Gastroesophageal sphincter (tissue), 3 donors: ENCODE results near the gene HAO1.

Experiments used
- EP300 ChIP-seq: sonication (generic); formaldehyde crosslinking; IDR thresholded peaks from one replicate; pipeline ENCODE4 v1.6.1; 2017; ENCODE audit warnings: antibody characterized with exemption, mild to moderate bottlenecking
- POLR2A ChIP-seq, 2 donors: fragments of 450-650 bp; IDR thresholded peaks; one replicate each; pipeline ENCODE4 v1.6.1; 2017; ENCODE audit warnings: antibody characterized with exemption in 2 of 2, mild to moderate bottlenecking in 2 of 2, moderate library complexity in 1 of 2
- POLR2AphosphoS5 ChIP-seq: sonication (generic); formaldehyde crosslinking; IDR thresholded peaks from one replicate; pipeline ENCODE4 v1.6.1; 2017; ENCODE audit warnings: antibody characterized with exemption
- TF ChIP-seq, protein P1 (sequence below), 4 experiments: fragments of 200-600 bp in 2 of 4; fragments of 450-650 bp in 2 of 4; sonication (generic) in 1 of 4; IDR thresholded peaks; one replicate each; pipeline ENCODE4 v1.5.1; 2017 to 2019; ENCODE audit warnings: antibody characterized with exemption in 4 of 4, mild to moderate bottlenecking in 2 of 4, moderate library complexity in 2 of 4

DNA sequence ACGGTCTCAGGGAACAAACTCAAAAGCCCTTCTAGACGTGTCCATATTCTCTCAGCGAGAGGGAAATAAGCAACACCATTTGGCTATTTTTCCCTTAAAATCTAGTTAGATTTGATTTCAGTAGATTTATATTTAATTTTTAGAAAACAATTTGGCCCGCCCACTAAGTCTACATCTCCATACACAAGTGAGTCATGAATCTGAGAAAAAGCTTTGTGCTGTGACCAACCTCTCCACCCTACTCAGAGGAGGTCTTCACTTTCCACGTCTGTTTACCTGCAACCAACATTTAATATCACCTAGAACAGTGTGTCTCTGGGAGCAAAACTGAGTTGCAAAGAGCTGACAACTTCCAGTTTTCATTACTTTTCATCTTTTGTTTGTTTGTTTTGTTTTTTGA, 48.6 kb downstream of the HAO1 start:
- TF ChIP-seq, protein P1, sequence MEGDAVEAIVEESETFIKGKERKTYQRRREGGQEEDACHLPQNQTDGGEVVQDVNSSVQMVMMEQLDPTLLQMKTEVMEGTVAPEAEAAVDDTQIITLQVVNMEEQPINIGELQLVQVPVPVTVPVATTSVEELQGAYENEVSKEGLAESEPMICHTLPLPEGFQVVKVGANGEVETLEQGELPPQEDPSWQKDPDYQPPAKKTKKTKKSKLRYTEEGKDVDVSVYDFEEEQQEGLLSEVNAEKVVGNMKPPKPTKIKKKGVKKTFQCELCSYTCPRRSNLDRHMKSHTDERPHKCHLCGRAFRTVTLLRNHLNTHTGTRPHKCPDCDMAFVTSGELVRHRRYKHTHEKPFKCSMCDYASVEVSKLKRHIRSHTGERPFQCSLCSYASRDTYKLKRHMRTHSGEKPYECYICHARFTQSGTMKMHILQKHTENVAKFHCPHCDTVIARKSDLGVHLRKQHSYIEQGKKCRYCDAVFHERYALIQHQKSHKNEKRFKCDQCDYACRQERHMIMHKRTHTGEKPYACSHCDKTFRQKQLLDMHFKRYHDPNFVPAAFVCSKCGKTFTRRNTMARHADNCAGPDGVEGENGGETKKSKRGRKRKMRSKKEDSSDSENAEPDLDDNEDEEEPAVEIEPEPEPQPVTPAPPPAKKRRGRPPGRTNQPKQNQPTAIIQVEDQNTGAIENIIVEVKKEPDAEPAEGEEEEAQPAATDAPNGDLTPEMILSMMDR (IDR thresholded peaks at IDR 0.05): no peak
- TF ChIP-seq EP300 (no peak), POLR2A (IDR thresholded peaks at IDR 0.05) (no peak), POLR2AphosphoS5 (no peak)
